Mesenchymal stem cell (in vitro differentiated cells and primary cell): ENCODE data around the gene SLC9A8. TPM values are rescaled to one million over a fixed set of nuclear protein-coding genes. Genes with fewer than 3 reads are reported as not detected.
A peak's percentile ranks its signal among the peaks of the same experiment; 100 is the strongest.

ENCODE experiments used
- DNase-seq: peaks from one replicate; pipeline ENCODE4 v3.0.0-alpha.2; 2013
- H2AFZ ChIP-seq: one replicate; pipeline ENCODE4 v1.6.1; 2013; ENCODE audit warnings: low read depth, mild to moderate bottlenecking, control low read depth, inconsistent platforms, low read length, moderate library complexity
- H2AK5ac ChIP-seq: 2 replicates; pipeline ENCODE4 v1.6.1; 2013; ENCODE audit warnings: low read length, moderate library complexity, mild to moderate bottlenecking, inconsistent platforms; ENCODE audit not compliant: severe bottlenecking
- H2BK120ac ChIP-seq: one replicate; pipeline ENCODE4 v1.6.1; 2013; ENCODE audit warnings: low read depth, mild to moderate bottlenecking, inconsistent platforms, low read length, moderate library complexity
- H2BK12ac ChIP-seq, 2 experiments: one replicate each; pipeline ENCODE4 v1.6.1; 2013; ENCODE audit warnings: inconsistent platforms in 2 of 2, low read length in 2 of 2, mild to moderate bottlenecking in 2 of 2, moderate library complexity in 2 of 2, control low read depth in 1 of 2
- H2BK15ac ChIP-seq: one replicate; pipeline ENCODE4 v1.6.1; 2013; ENCODE audit warnings: mild to moderate bottlenecking, low read depth, inconsistent platforms; ENCODE audit not compliant: poor library complexity, severe bottlenecking
- H2BK5ac ChIP-seq: 2 replicates; pipeline ENCODE4 v1.6.1; 2013; ENCODE audit warnings: low read depth, mild to moderate bottlenecking, low read length, control low read depth, inconsistent platforms; ENCODE audit not compliant: poor library complexity, severe bottlenecking
- H3K14ac ChIP-seq, 2 experiments: one replicate each; pipeline ENCODE4 v1.6.1; 2013; ENCODE audit warnings: inconsistent platforms in 2 of 2, low read length in 2 of 2, control low read depth in 1 of 2, mild to moderate bottlenecking in 1 of 2, moderate library complexity in 1 of 2
- H3K18ac ChIP-seq, 2 experiments: one replicate each; pipeline ENCODE4 v1.6.1; 2013; ENCODE audit warnings: inconsistent platforms in 2 of 2, low read length in 2 of 2, control low read depth in 1 of 2, low read depth in 1 of 2, mild to moderate bottlenecking in 1 of 2
- H3K23ac ChIP-seq, 2 experiments: one replicate each; pipeline ENCODE4 v1.6.1; 2013; ENCODE audit warnings: inconsistent platforms in 2 of 2, low read length in 2 of 2, mild to moderate bottlenecking in 2 of 2, moderate library complexity in 2 of 2, control low read depth in 1 of 2
- H3K27ac ChIP-seq: 2 replicates; pipeline ENCODE4 v1.5.1; 2013; ENCODE audit warnings: mild to moderate bottlenecking, moderate library complexity, low read length, control low read depth, inconsistent platforms; ENCODE audit not compliant: poor library complexity, severe bottlenecking
- H3K27me3 ChIP-seq, 2 experiments: 2 replicates each; pipeline versions ENCODE4 v1.6.1 to v1.7.0; 2013; ENCODE audit warnings: low read length in 2 of 2, mild to moderate bottlenecking in 2 of 2, moderate library complexity in 2 of 2, control low read depth in 1 of 2, inconsistent platforms in 1 of 2; ENCODE audit not compliant: control insufficient read depth in 1 of 2, insufficient read depth in 1 of 2
- H3K36me3 ChIP-seq, 2 experiments: 2 replicates each; pipeline versions ENCODE4 v1.6.1 to v1.7.0; 2013; ENCODE audit warnings: low read length in 2 of 2, control low read depth in 1 of 2, inconsistent platforms in 1 of 2, low read depth in 1 of 2, mild to moderate bottlenecking in 1 of 2; ENCODE audit not compliant: insufficient read depth in 2 of 2, control insufficient read depth in 1 of 2
- H3K4ac ChIP-seq, 2 experiments: one replicate each; pipeline ENCODE4 v1.6.1; 2013; ENCODE audit warnings: inconsistent platforms in 2 of 2, low read length in 2 of 2, mild to moderate bottlenecking in 2 of 2, moderate library complexity in 2 of 2, control low read depth in 1 of 2, low read depth in 1 of 2
- H3K4me1 ChIP-seq: 2 replicates; pipeline ENCODE4 v1.6.1; 2013; ENCODE audit warnings: low read depth, low read length, control low read depth; ENCODE audit not compliant: control insufficient read depth, insufficient read depth
- H3K4me2 ChIP-seq: 2 replicates; pipeline ENCODE4 v1.6.1; 2013; ENCODE audit warnings: low read length, mild to moderate bottlenecking, inconsistent platforms; ENCODE audit not compliant: poor library complexity, severe bottlenecking
- H3K4me3 ChIP-seq, 2 experiments: 2 replicates each; pipeline versions ENCODE4 v1.5.1 to v1.7.0; 2013; ENCODE audit warnings: low read length in 2 of 2, mild to moderate bottlenecking in 2 of 2, control low read depth in 1 of 2, low read depth in 1 of 2; ENCODE audit not compliant: insufficient read depth in 1 of 2
- H3K79me1 ChIP-seq: replicated peaks from 2 replicates; pipeline ENCODE4 v1.6.1; 2013; ENCODE audit warnings: mild to moderate bottlenecking, control low read depth, low read length, inconsistent platforms; ENCODE audit not compliant: poor library complexity, severe bottlenecking
- H3K9ac ChIP-seq: 2 replicates; pipeline ENCODE4 v1.7.0; 2013; ENCODE audit warnings: mild to moderate bottlenecking, low read length, moderate library complexity
- H3K9me3 ChIP-seq: 2 replicates; pipeline ENCODE4 v1.7.0; 2013; ENCODE audit warnings: mild to moderate bottlenecking, low read length; ENCODE audit not compliant: control insufficient read depth
- H4K8ac ChIP-seq: one replicate; pipeline ENCODE4 v1.6.1; 2013; ENCODE audit warnings: inconsistent platforms, mild to moderate bottlenecking, low read length, moderate library complexity
- H4K91ac ChIP-seq: one replicate; pipeline ENCODE4 v1.6.1; 2013; ENCODE audit warnings: mild to moderate bottlenecking, low read length, inconsistent platforms
- WGBS: methylation state at CpG from one replicate; pipeline ENCODE4 v1.1.7; 2013; ENCODE audit warnings: mixed read lengths; 5-methylcytosine and 5-hydroxymethylcytosine counted together
- polyA plus RNA-seq, 2 experiments: library from polyadenylated mRNA; stranded (reverse); fragments of 200-250 nt; gene quantifications; one replicate each; pipeline ENCODE4 v1.2.3, GENCODE V29; 2013

SLC9A8 gene, protein sequence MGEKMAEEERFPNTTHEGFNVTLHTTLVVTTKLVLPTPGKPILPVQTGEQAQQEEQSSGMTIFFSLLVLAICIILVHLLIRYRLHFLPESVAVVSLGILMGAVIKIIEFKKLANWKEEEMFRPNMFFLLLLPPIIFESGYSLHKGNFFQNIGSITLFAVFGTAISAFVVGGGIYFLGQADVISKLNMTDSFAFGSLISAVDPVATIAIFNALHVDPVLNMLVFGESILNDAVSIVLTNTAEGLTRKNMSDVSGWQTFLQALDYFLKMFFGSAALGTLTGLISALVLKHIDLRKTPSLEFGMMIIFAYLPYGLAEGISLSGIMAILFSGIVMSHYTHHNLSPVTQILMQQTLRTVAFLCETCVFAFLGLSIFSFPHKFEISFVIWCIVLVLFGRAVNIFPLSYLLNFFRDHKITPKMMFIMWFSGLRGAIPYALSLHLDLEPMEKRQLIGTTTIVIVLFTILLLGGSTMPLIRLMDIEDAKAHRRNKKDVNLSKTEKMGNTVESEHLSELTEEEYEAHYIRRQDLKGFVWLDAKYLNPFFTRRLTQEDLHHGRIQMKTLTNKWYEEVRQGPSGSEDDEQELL
- polyA plus RNA-seq (2013, experiment 1 of 2), result 3.9 TPM
- 3.6 TPM for polyA plus RNA-seq (2013, experiment 2 of 2)

DNA sequence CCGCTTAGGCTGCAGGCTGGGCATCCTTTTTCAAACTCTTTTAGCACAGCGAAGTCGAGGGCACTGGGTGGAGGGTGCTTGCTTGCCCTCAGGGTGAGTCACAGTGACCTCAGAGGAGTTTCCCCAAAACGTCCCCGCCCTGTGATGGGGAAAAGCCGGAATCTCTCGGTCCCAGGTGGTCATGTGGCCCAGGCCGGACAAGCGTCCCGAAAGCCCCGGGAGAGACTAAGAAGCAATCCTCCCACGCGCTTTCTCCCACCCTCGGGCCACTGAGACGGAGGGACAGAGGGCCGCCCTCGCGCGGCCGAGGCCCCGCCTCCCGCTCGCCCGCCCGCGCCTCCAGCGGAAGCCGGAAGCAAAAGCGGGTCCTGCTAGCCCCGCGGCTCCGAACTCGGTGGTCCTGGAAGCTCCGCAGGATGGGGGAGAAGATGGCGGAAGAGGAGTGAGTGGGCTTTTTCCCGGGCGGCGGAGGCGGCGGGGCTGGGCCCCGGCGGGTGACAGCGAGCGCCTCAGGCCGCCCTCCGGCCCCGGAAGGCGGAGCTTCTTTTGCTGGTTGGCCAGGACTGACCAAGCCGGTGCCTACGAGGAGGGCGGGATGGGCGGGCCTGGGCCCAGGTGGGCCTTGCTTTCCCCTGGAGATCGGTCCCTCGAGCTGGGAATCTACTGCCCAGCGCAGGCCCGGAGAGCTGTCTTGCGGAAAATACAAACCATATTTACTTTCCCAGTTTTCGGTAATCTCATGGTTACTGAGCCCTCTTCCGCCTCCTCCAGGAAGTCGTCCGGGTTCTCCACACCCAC, at the start of gene SLC9A8:
SLC9A8 (plus strand) TSS at position 322 of the 798 bp plus-strand sequence; CDS start at position 417, 95 bp downstream.
- H3K79me1 ChIP-seq, result peaks cover 7% of the 10 kb centered on the region
- peak within 1 kb of the TSS in 1 of 2 experiments; percentile 37 for H2BK12ac ChIP-seq
- H3K4ac ChIP-seq, result peak within 1 kb of the TSS; percentile 0 to 98
- H3K14ac ChIP-seq, result peak within 1 kb of the TSS in 1 of 2 experiments; percentile 92
- peak; percentile 92 for DNase-seq
- H2BK5ac ChIP-seq, result peak within 1 kb of the TSS; percentile 59
- peak within 1 kb of the TSS; percentile 1 for H4K91ac ChIP-seq
- peaks cover 13 to 26% of the 10 kb centered on the region in 2 experiments for H3K36me3 ChIP-seq
- H2AK5ac ChIP-seq, result peak within 1 kb of the TSS; percentile 45
- peak within 1 kb of the TSS; percentile 75 for H2AFZ ChIP-seq
- peak within 1 kb of the TSS; percentile 62 to 98 for H3K4me3 ChIP-seq
- H3K4me1 ChIP-seq, result peaks cover 7% of the 10 kb centered on the region
- under 1% methylated on average over 48 of the region's 61 CpGs for WGBS
- H2BK120ac ChIP-seq, result peak within 1 kb of the TSS; percentile 76
- no peaks in the 10 kb centered on the region for H3K9me3 ChIP-seq
- peak within 1 kb of the TSS; percentile 96 for H3K9ac ChIP-seq
- peak within 1 kb of the TSS; percentile 87 for H3K27ac ChIP-seq
- H3K27me3 ChIP-seq, result no peaks in the 10 kb centered on the region
- no peak within 1 kb of the TSS for H3K23ac ChIP-seq
- peak within 1 kb of the TSS; percentile 94 for H3K4me2 ChIP-seq
- peak within 1 kb of the TSS; percentile 75 for H4K8ac ChIP-seq
- peak within 1 kb of the TSS; percentile 70 for H2BK15ac ChIP-seq
- peak within 1 kb of the TSS; percentile 73 to 85 for H3K18ac ChIP-seq

DNA sequence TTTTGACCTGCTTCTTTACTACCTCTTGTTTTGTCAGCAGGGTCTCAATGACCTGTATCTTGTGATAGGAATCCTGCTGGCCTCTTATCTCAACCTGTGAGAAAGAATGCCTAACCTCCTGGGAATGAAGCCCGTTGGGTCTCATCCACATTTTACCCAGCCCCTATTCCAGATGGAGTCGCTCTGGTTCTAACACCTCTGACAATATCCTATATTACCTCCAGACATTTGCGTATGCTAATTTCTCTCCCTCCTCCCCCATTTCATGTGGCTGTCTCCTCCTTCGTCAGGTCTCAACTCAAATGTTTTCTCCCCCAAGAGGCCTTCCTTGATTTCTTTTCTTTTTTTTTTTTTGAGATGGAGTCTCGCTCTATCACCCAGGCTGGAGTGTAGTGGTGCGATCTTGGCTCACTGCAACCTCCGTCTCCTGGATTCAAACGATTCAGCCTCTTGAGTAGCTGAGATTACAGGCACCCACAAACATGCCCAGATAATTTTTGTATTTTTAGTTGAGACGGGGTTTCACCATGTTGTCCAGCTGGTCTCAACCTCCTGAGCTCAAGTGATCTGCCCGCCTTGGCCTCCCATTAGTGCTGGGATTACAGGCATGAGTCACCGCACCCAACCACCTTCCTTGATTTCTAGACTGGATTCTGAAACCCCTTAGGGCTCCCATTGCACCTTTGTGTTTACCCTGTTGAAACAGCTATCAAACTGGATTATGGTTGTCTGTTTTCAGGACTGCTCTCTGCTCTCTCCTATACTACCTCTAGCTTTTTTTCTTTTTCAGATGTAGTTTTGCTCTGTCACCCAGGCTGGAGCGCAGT, 49.5 kb upstream of the SLC9A8 start:
- Histone ChIP-seq H2BK15ac (no peak overlapping the region), H3K23ac (no peak overlapping the region), H2BK5ac (no peak overlapping the region), H3K4me1 (no peaks in the 10 kb centered on the region), H3K9me3 (no peaks in the 10 kb centered on the region), H3K79me1 (no peaks in the 10 kb centered on the region), H3K14ac (no peak overlapping the region), H3K36me3 (no peaks in the 10 kb centered on the region), H3K9ac (no peak overlapping the region), H3K4ac (no peak overlapping the region), H4K91ac (no peak overlapping the region), H2AFZ (no peak overlapping the region), H3K4me3 (no peak overlapping the region), H2BK120ac (no peak overlapping the region), H2AK5ac (no peak overlapping the region), H4K8ac (no peak overlapping the region), H3K18ac (no peak overlapping the region), H2BK12ac (no peak overlapping the region), H3K4me2 (no peak overlapping the region), H3K27ac (no peak overlapping the region), H3K27me3 (no peaks in the 10 kb centered on the region)
- DNase-seq, result peak; percentile 22
- 69% methylated on average over 10 of the region's 12 CpGs for WGBS

DNA sequence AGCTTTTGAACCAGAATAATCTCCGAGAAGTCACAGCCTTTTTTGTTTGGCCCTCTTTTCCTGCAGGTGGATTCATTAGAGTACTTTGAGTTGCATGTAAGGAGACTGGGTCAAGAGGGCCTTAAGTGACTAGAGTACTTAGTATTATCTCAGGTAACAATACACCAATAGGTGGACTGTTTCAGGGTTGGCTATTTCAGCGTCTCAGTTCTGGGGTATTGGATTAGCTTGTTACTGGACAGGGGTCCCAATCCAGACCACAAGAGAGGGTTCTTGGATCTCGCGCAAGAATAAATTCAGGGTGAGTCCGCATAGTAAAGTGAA, 47.3 kb upstream of the SLC9A8 start:
- no peak overlapping the region for H4K8ac ChIP-seq
- no peak overlapping the region for H2BK5ac ChIP-seq
- no peak overlapping the region for H3K14ac ChIP-seq
- H2BK120ac ChIP-seq, result no peak overlapping the region
- H3K36me3 ChIP-seq, result no peaks in the 10 kb centered on the region
- no peak overlapping the region for H3K4me2 ChIP-seq
- 95% methylated on average over 5 of the region's 5 CpGs for WGBS
- H3K27me3 ChIP-seq, result no peaks in the 10 kb centered on the region
- H2BK15ac ChIP-seq, result no peak overlapping the region
- H3K4me3 ChIP-seq, result no peak overlapping the region
- H2AFZ ChIP-seq, result no peak overlapping the region
- H3K27ac ChIP-seq, result no peak overlapping the region
- no peaks in the 10 kb centered on the region for H3K79me1 ChIP-seq
- no peak overlapping the region for H4K91ac ChIP-seq
- no peaks in the 10 kb centered on the region for H3K4me1 ChIP-seq
- no peaks in the 10 kb centered on the region for H3K9me3 ChIP-seq
- H2AK5ac ChIP-seq, result no peak overlapping the region
- H3K9ac ChIP-seq, result no peak overlapping the region
- H3K4ac ChIP-seq, result no peak overlapping the region
- no peak overlapping the region for H3K18ac ChIP-seq
- H3K23ac ChIP-seq, result no peak overlapping the region
- H2BK12ac ChIP-seq, result no peak overlapping the region
- DNase-seq, result no peak
